ENCODE results near the gene AUNIP.

Gene AUNIP

DNA sequence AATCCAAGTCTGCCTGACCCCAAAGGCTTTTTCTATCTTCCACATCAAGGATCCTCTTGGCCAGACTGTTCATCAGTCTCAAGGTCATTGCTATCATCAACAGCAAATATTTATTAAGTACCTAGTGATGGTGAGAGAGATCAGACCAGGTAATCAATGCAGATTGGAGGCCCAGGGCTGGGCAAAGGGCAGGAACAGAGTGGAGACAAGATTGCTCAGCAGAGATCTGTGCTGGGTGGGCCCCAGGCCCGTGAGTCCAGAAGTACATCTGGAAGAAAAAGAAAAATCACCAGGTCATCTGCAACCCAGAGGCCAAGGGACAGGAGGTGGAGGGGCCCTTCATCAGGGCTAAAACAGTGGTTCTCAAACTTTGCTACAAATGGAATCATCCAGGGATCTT, 26.3 kb upstream of the AUNIP start:
- DNase-seq, result no peak

DNA sequence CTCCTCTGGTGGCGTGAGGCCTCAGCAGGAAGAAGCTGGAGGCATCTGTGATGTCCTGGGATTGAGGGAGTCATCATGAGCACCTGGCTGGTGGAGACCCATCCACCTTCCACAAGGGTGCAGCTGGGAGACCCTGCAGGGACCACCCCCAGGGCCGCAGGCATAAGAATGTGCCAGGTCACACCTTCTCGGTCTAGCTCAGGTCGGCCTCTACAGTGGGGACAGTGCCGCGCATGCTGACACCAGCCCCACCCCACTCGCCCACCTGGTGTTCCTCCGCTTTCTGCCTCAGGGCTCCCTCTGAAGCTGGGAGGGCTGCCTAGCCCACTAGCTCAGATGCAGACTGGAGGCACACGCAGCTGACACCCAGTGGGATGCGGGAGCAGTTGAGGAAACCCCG, 22.0 kb upstream of the AUNIP start:
- DNase-seq, result no peak

GRCh38 chr1:25880518-25880917, 21.3 kb upstream of the AUNIP start:
- no peak for DNase-seq

GRCh38 chr1:25879675-25880074, 20.4 kb upstream of the AUNIP start:
- DNase-seq, result no peak

- DNase-seq, result no peak
Measured at GRCh38 chr1:25878690-25879089, 19.4 kb upstream of the AUNIP start.

- no peak for DNase-seq
Measured at GRCh38 chr1:25877155-25877554, 17.9 kb upstream of the AUNIP start.

DNA sequence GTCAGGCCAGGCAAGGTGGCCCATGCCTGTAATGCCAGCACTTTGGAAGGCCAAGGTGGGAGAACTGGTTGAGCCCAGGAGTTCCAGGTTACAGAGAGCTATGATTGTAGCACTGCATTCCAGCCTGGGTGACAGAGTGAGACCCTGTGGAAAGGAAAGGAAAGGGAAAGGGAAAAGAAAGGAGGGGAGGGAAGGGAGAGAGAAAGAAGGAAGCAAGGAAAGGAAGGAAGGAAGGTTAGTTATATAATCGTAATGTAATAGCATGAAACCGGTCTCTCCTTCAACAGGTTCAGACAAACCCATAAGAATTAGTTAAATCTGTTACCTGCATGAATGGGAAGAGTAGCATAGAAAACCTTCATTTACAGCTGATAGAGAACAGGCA, 17.4 kb upstream of the AUNIP start:
- DNase-seq, result no peak

- no peak for DNase-seq
Measured at GRCh38 chr1:25875856-25876692, 16.8 kb upstream of the AUNIP start.

- peak; percentile 18 to 29 for DNase-seq
Measured at GRCh38 chr1:25875154-25875855, 16.0 kb upstream of the AUNIP start, which contains the start of gene PAQR7. Gene PAQR7, minus strand, starts transcription at chr1:25875708. Its CDS starts 11,869 bp downstream, at chr1:25863839.

- no peak for DNase-seq
Measured at GRCh38 chr1:25874635-25875153, 15.4 kb upstream of the AUNIP start.

DNA sequence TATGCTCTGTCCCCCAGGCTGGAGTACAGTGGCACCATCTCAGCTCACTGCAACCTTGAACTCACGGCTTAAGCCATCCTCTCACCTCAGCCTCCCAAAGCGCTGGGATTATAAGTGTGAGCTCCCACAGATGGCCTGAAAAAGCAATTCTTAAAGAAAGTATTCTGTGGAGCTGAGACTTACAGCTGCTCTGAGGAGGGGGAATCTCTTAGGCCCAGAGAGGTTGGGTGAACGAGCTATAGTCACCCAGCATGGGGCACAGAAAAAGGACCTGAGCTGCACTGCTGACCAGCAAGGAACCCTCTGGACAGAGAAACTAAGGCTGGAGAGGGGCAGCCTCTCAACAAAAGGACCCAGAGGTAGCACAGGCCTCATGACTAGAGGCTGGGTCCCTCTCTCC, 15.0 kb upstream of the AUNIP start:
- DNase-seq, result no peak

- no peak for DNase-seq
Measured at GRCh38 chr1:25873120-25873519, 13.9 kb upstream of the AUNIP start.

- DNase-seq, result no peak
Measured at GRCh38 chr1:25872713-25873112, 13.5 kb upstream of the AUNIP start.

DNA sequence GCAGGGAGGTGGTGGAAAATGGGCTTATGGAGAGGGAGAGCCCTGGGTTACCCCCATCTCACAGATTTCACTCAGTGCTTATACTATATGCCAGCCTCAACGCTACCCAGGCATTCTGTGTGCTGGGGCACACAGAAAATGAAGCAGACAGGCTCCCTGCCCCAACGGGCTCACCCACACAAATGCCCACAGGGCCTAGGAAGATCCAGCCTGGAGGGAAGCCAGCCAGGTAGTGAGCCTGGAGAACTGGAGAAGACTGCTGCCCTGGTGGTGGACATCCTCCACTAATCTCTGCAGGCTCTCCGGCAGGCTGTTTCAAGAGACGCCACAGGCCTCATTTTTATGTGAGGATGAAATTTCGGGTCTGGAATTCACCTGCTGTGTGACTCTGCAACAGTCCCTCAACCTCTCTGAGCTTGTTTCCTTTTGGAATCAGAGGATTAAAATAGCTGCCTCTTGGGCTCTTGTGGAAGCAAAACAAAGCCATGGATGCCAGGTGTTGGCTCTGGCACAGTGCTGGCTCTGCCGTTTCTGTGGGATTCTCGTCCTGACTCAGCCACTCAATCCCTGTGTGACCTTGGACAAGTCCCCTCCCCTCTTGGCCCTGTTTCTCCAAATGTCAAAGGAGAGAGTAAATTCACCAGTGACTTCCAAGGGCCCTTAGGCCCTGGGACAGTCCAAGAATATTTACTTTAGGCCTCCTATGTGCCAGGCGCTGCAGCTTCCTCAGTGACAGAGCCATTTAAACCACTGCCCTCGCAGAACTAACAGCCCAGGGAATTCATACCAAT, 12.6 kb upstream of the AUNIP start:
- no peak for DNase-seq

GRCh38 chr1:25871086-25871703, 11.9 kb upstream of the AUNIP start:
- DNase-seq, result no peak

DNA sequence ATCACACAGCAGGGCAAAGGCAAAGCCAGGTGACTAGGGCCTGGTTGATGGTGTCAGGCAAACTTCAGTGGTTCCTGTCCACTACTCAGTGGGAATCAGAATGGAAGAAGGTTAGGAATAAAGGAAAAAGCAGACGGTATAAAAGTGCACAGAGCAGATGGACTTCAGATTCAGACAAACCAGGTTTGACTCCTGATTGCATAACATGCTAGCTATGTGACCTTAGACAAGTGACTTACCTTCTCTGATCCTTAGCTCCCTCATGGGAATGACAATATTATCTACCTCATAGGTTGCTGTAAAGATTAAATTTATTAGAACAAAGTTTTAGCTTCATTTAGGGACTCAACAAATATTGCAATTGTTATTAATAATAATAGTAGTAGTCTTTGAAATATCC, 11.4 kb upstream of the AUNIP start:
- DNase-seq, result no peak

DNA sequence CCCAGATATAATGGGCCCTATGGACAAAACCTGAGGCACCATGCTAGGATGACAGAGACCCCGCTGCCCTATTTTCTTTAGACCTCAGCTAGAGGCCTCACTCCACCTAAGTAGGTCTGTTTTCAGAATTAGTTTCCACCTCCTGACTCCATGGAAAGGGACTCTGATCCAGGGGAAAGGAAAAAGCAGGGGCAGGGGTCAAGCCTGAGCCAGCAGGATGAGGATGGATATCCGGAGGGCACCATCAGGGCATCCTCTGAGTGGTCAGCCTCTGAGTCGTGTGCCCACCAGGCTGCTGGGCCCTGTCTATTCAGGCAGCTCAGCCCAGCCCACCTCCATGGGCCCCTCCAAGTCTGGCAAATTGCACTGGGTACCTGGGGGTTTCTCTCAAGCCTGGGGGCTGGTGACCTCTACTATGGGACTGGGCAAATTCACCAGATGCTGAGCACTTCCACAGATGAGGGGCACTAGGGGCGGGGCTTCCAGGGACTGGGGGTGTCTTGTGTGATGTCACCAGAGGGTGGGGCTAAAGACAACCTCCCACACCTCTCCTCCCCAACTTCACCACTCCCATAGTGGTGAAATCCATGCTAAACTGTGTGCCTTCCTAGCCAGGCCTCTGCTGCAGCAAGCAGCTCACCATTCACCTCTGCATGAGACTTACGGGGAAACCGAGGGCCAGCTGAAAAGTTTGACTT, 10.8 kb upstream of the AUNIP start:
- DNase-seq, result no peak

- no peak for DNase-seq
Measured at GRCh38 chr1:25867210-25867991, 8.1 kb upstream of the AUNIP start.

DNA sequence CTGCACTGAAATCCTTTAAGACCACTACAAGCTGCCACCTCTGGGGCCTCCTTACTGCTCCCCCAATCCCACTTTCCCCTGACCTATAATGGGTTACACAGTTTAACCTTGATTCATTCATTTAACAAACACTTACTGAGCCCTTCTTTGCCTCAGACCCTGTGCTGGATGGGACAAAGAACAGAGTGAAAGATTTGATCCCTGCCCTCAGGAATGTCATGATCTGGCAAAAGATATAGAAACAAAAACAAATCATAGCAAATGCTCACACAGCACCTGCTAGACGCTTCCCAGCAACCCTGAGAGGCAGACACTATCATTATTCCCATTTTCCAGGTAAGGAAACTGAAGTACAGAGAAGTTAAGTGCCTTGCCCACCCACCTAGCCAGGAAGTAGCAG, 7.0 kb upstream of the AUNIP start:
- no peak for DNase-seq

DNA sequence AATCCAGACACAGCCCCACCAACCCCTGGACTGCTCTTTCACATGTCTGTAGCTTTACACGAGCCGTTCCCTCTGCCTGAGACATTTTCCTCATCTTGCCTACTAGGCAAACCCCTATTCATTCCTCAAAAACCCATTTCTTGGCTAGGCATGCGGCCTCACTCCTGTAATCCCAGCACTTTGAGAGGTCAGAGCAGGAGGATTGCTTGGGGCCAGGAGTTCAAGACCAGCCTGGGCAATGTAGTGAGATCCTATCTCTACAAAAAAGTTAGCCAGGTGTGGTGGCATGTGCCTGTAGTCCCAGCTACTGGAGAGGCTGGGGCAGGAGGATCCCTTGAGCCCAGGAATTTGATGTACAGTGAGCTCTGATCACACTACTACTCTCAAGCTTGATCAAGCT, 5.2 kb upstream of the AUNIP start:
- no peak for DNase-seq

- no peak for DNase-seq
Measured at GRCh38 chr1:25863486-25864262, 4.4 kb upstream of the AUNIP start.

All from inflammatory macrophage treated with lipopolysaccharide for 1 hour (primary cell).